Measurements from ENCODE around the gene FNBP1. TPM values are rescaled to one million over a fixed set of nuclear protein-coding genes. Genes with fewer than 3 reads are reported as not detected.
A peak's percentile ranks its signal among the peaks of the same experiment; 100 is the strongest.

Gene FNBP1
- total and polyA plus RNA-seq, 2 donors (not counting 1 experiment from before 2014, with no cell fraction given) = 42.9 to 318 TPM

GRCh38 chr9:129886226-129887174, 156.5 kb downstream of the FNBP1 start:
- H3K27ac ChIP-seq (ENCODE audit: low read length in 2 of 2) = peak overlapping the region; percentile 86 to 90
- H3K4me3 Mint-ChIP-seq = peak overlapping the region; percentile 95
- H3K9me3 ChIP-seq (ENCODE audit: control extremely low read depth in 1 of 3, control insufficient read depth in 2 of 3, insufficient read depth in 1 of 3, low read length in 2 of 3) = peaks cover 0 to 8% (median 0%) of the 10 kb centered on the region in 3 donors
- peak overlapping the region; percentile 63 to 81 (median 65) for H3K4me3 ChIP-seq (ENCODE audit: control extremely low read depth in 1 of 5, extremely low read depth in 1 of 5, insufficient read depth in 1 of 5, low read depth in 2 of 5, low read length in 4 of 5)
- intact Hi-C loops (cut with micrococcal nuclease) = loop anchor here (5.0 kb wide), 2 partner anchors 46 to 356 kb away; no protein-coding TSS in a partner anchor
- POLR2A ChIA-PET = interaction anchor here (0.6 to 1.8 kb wide), 7 partner anchors 20 to 156 kb away, joined by 3 to 9 read pairs (median 6); partner anchors contain the start of genes C9orf78, FNBP1 and USP20
- ATAC-seq (ENCODE audit: low read depth) = no peak
- H3K9me3 Mint-ChIP-seq (ENCODE audit: insufficient read depth) = no peaks in the 10 kb centered on the region
- peaks cover 24% of the 10 kb centered on the region for H3K79me2 ChIP-seq (ENCODE audit: control insufficient read depth, insufficient read depth, low read length)
- H2AFZ ChIP-seq (ENCODE audit: insufficient read depth, low read depth, low read length, poor library complexity, severe bottlenecking) = peak overlapping the region; percentile 68
- WGBS (ENCODE audit: insufficient coverage) = 30% methylated on average over 10 of the region's 20 CpGs
- H3K27me3 Mint-ChIP-seq = no peaks in the 10 kb centered on the region
- H3K9ac ChIP-seq (ENCODE audit: low read length) = peak overlapping the region; percentile 85
- peaks cover 0 to 17% of the 10 kb centered on the region in 2 experiments for H3K36me3 ChIP-seq (replicated peaks in 1 of 2; ENCODE audit: control extremely low read depth in 1 of 2, control insufficient read depth in 1 of 2, extremely low read depth in 1 of 2, insufficient read depth in 2 of 2, low read length in 1 of 2)
- CTCF ChIA-PET = interaction anchor here (0.6 to 5.3 kb wide), 25 partner anchors 11 to 353 kb away, joined by 3 to 28 read pairs (median 3); no protein-coding TSS in a partner anchor
- peaks cover 69 to 79% of the 10 kb centered on the region in 2 donors for H3K4me1 ChIP-seq (ENCODE audit: control insufficient read depth in 2 of 2, insufficient read depth in 2 of 2, low read length in 2 of 2)
- DNase-seq = peak; percentile 64
- peak overlapping the region; percentile 99 for H3K4me2 ChIP-seq (replicated peaks; ENCODE audit: low read depth, low read length, poor library complexity, severe bottlenecking)
- no peaks in the 10 kb centered on the region for H4K20me1 ChIP-seq (ENCODE audit: control insufficient read depth, insufficient read depth, low read length, poor library complexity, severe bottlenecking)
- peaks cover 74% of the 10 kb centered on the region for H3K4me1 Mint-ChIP-seq
- TF ChIP-seq, protein P1, sequence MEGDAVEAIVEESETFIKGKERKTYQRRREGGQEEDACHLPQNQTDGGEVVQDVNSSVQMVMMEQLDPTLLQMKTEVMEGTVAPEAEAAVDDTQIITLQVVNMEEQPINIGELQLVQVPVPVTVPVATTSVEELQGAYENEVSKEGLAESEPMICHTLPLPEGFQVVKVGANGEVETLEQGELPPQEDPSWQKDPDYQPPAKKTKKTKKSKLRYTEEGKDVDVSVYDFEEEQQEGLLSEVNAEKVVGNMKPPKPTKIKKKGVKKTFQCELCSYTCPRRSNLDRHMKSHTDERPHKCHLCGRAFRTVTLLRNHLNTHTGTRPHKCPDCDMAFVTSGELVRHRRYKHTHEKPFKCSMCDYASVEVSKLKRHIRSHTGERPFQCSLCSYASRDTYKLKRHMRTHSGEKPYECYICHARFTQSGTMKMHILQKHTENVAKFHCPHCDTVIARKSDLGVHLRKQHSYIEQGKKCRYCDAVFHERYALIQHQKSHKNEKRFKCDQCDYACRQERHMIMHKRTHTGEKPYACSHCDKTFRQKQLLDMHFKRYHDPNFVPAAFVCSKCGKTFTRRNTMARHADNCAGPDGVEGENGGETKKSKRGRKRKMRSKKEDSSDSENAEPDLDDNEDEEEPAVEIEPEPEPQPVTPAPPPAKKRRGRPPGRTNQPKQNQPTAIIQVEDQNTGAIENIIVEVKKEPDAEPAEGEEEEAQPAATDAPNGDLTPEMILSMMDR (IDR thresholded peaks at IDR 0.05) = no peak
- no peak for TF ChIP-seq EZH2 (IDR thresholded peaks at IDR 0.05; ENCODE audit: borderline replicate concordance, insufficient read depth, low read depth, low read length, poor library complexity, severe bottlenecking)
- no peaks in the 10 kb centered on the region for H3K27me3 ChIP-seq (replicated peaks in 1 of 4; ENCODE audit: control extremely low read depth in 1 of 4, control insufficient read depth in 3 of 4, insufficient read depth in 4 of 4, low read length in 3 of 4)
- peak overlapping the region; percentile 97 for H3K27ac Mint-ChIP-seq

Data from B cell (primary cell).